EH (cell line): Measurements from ENCODE around the gene KCNJ16.

Experiments
- DNase-seq: peaks from one replicate; pipeline ENCODE4 v3.0.0-alpha.2; 2015; ENCODE audit warnings: low read depth

The KCNJ16 gene

GRCh38 chr17:70070305-70071027 is 4.6 kb upstream of the KCNJ16 start:
- DNase-seq: no peak

- no peak for DNase-seq
Observed at GRCh38 chr17:70071127-70071526, 3.9 kb upstream of the KCNJ16 start.

DNA sequence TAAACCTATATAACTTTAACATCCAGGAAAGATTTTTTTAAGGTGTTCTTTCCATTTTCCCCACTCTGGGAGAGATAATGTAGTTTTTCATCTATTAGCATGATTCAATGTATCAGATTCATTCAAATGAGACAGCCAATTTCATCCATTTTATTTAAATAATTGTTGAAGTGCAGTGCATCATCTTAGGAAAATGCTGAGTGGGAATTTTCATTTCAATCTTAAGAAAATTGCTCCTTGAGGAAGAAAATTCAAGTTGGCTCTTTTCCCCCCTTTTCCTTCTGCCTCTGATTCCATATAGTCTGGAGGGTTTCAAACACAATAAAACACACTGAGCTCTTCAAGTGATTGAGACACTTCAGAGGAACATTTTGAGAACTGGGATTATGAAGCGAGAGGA is 3.4 kb upstream of the KCNJ16 start:
- no peak for DNase-seq

GRCh38 chr17:70072546-70073309 is 2.3 kb upstream of the KCNJ16 start:
- no peak for DNase-seq

- no peak for DNase-seq
Observed at GRCh38 chr17:70073310-70073709, 1.7 kb upstream of the KCNJ16 start.

DNA sequence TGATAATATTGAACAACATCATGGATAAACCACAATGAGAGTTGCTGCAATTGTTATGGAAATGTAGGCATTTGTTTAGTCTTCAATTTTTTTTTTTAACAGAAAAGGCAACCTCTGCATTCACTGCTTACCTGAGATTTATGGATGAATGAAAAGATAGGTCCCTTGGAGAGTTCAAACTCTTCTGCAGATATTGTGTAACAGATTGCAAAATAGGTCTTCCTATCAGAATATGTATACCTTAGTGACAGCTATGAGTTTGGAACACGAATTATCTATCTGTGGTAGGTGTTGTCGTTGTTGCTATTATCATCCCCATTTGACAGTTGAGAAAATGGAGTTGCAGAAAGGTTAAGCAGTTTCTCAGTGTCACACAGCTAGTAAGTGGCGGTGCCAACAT is 1.2 kb upstream of the KCNJ16 start:
- DNase-seq: no peak

DNA sequence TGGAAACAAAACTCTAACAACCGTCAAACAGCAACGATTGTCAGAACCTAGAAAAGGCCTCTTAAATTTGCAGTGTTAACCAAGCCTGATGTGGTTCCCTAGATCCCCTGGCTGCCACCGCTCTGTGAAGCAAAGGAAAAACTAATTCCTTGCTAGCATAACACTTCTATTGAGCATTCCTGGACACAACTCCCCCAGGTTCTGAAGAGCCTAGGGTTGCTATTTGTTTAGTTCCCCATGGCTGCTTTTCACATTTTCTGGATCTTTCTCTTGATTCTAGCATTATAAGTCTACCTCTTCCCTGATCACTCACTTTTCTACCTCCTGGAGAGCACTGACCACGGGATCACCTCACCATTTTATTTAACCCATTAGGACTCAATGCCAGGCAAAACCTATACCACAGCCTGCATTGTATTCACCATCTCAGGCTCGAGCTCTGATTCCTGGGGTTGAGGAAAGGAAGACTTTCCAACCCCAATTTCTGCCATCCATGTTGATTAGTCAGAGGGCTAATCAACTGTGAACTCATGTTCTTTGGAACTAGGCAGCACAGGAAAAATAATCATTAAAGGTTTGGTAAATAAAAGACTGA is 692 bp upstream of the KCNJ16 start:
- no peak for DNase-seq

DNA sequence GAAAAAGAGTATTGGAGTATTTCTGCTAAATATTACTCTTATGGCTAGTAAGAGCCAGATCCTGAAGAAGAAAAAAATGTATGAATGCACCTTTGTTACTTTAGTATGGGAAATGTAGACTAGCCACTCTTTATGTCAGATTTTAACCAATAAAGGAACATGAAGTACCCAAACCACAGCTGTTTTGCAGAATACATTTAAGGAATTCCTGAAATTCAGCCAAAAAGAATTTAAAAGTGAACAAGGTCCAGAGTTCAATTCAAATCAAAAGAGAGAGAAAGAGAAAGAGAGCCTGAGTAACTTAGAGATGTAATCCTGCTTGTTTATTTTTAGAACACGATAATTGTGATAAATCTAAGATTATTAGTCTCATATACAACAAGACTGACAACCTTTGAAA is 1.2 kb downstream of the KCNJ16 start:
- no peak for DNase-seq

DNA sequence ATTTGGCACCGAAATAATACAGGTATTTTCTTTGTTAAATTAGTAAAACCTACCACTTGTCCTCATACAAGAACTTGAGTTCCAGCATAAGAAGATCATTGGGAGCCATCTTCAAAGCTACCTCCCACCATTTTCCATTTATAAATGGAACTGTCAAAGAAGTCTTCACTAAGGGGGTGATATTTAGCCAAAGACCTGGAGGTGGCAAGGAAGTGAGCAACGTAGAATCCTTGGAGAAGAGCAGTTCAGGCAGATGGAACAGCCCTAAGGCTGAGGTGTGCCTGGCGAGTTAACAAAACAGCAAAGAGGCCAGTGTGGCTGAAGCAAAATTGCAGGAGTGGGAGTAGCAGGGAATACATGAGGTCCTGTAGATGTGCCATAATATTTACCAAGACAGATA is 1.8 kb downstream of the KCNJ16 start:
- no peak for DNase-seq

GRCh38 chr17:70078549-70078948 is 3.5 kb downstream of the KCNJ16 start:
- no peak for DNase-seq

DNA sequence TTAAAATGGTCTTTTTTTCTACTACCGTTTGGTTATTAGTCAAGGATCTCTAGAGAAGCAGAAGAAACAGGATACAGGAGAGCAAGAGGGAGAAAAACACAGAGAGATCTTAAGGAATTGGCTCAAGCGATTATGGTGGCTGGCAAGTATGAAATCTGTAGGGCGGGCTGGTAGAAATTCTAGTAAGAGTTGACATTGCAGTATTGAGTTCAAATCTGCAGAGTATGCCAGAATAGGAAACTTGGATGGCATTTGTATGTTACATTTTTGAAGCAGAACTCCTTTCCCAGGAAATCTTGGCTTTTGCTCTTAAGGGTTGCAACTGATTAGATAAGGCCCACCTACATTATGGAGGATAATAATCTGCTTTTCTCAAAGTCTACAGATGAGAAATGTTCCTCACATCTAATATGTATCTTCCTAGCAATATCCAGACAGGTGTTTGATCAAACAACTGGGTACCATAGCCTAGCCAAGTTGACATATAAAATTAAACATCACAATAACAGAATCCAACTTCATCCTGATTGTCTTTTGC is 4.0 kb downstream of the KCNJ16 start:
- no peak for DNase-seq

DNA sequence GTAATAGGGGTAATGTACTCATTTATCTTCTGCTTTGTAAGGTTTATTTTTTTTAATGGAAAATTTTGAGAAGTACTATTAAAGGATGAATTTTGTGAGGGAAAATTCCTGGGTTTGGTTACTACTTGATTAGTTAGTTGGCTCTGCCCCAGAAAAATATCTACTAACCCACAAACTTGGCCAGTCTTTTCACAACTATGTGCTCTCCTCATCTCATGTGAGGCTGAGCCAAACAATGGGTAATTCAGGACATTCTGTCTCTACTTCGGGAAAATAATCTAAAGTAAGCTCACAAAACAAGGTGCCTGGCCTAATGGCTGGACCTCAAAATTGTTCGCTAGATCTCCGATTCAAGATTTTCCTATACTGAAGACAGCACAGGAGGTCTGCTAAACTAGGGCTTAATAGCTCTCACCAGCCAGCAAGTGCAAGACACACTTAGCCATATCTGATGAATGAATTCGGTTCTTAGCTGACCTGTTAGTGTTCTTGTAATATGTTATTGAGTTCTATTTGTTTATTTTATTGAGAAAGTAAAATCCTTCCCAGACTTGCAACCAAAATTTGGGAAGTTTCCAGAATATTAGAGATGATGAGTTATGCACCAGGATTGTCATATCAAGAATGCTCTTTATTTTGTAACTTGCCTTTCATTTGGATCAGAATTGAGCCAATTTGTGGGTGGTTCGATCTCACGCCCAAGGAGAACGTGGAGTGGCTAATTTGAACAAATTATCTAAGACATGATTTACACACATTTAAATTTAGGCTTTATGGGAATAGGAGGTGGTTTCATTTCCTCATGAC is 5.7 kb downstream of the KCNJ16 start:
- DNase-seq: peak; percentile 6

GRCh38 chr17:70081885-70082284 is 6.9 kb downstream of the KCNJ16 start:
- no peak for DNase-seq

DNA sequence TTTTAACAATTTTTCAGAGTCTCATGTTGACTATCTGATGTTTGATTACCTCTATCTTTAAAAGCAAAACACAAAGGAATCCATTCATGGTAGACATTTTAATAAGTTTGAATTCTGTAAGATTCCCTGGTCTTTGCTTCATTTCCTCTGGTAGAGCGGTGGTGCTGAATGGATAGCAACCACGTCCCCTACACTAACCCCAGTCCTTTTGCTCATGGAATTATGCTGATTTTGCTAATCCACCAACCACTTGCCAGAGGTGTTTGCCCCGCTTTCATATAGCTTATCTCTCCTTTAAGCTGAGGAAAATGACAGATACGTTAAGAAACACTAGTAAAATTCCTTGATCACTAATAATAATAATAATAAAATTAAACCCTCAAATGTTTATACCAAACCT is 9.5 kb downstream of the KCNJ16 start:
- peak; percentile 6 for DNase-seq

GRCh38 chr17:70086516-70086915 is 11.5 kb downstream of the KCNJ16 start:
- no peak for DNase-seq

- DNase-seq: no peak
Observed at GRCh38 chr17:70089513-70090148, 14.6 kb downstream of the KCNJ16 start.

GRCh38 chr17:70091005-70091568 is 16.1 kb downstream of the KCNJ16 start:
- no peak for DNase-seq

DNA sequence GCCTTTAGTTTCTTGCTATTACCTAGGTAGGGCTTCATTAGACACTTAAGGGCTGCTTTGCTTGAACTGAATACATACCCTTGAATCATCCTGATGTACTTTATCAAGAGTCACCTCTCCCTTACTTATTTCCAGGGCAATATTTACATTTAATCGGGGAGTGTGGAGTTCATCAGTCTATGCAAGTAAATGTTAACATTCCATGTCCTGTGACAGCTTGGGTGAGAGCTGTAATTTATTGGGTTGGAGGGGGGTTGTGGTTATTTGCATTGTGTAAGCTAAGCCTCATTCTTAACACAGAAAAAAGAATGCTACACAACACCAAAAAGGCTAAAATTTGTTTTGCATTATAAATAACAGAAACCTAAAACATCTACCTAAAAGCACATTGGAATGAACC is 16.7 kb downstream of the KCNJ16 start:
- no peak for DNase-seq

GRCh38 chr17:70093163-70093562 is 18.1 kb downstream of the KCNJ16 start:
- DNase-seq: no peak

DNA sequence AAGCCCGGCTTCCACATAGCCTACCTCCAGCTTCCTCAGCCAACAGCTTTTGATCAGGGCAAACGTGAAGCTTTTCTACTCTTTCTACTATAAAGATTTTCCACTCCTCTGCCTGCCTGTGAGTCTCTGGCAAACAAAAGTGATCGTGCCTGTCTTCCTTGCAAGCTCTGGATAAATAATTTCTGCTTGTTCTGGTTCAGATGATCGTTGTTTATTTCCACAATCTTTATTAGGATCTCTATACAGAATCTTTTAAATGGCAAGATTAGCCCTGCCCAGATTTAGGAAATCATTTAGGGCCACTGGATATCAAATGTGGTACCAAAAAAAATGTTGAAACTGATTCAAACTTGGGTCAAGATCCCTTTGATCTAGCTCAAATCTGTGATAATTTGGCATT is 20.4 kb downstream of the KCNJ16 start:
- no peak for DNase-seq

- no peak for DNase-seq
Observed at GRCh38 chr17:70096861-70097260, 21.8 kb downstream of the KCNJ16 start.
